ENCODE data around the gene SNX10. TPM values are rescaled to one million over a fixed set of nuclear protein-coding genes. Genes with fewer than 3 reads are reported as not detected.
"Not testable (repeated sequence)": the region's sequence is repeated elsewhere in the genome, so short reads cannot be mapped to it uniquely, and the experiment has no call there.

The SNX10 gene
- total RNA-seq, 1 experiment from 2014 or later, result 9.4 TPM

GRCh38 chr7:26250239-26250638, 41.4 kb upstream of the SNX10 start:
- Histone ChIP-seq H2AFZ (ENCODE audit: low read length) (no peak overlapping the region), H2BK5ac (ENCODE audit: insufficient read length, low read length) (no peak overlapping the region), H3K27me3 (ENCODE audit: insufficient read depth, low read length) (no peaks in the 10 kb centered on the region), H3K79me1 (ENCODE audit: insufficient read depth, low read depth, low read length, poor library complexity, severe bottlenecking) (no peaks in the 10 kb centered on the region), H3K4ac (ENCODE audit: low read depth, low read length) (no peak overlapping the region), H3K18ac (ENCODE audit: insufficient read length, low read depth, low read length) (no peak overlapping the region), H2BK12ac (ENCODE audit: insufficient read length, low read depth, low read length) (no peak overlapping the region), H4K20me1 (ENCODE audit: control insufficient read depth, insufficient read depth, insufficient read length) (no peaks in the 10 kb centered on the region), H3K23ac (ENCODE audit: insufficient read length, low read depth, low read length) (no peak overlapping the region), H3K9me3 (ENCODE audit: control insufficient read depth, low read depth, low read length) (no peaks in the 10 kb centered on the region), H3K4me2 (ENCODE audit: insufficient read depth, insufficient read length, low read length) (no peak overlapping the region), H3K14ac (ENCODE audit: insufficient read depth, low read length) (no peak overlapping the region), H4K5ac (ENCODE audit: insufficient read length, low read depth, low read length) (no peak overlapping the region), H3K23me2 (ENCODE audit: insufficient read length, low read depth, low read length, poor library complexity, severe bottlenecking) (no peaks in the 10 kb centered on the region), H4K91ac (ENCODE audit: insufficient read length, low read depth, low read length) (no peak overlapping the region), H3K79me2 (ENCODE audit: insufficient read depth, low read length) (no peaks in the 10 kb centered on the region), H4K8ac (replicated peaks; ENCODE audit: insufficient read length, low read depth, low read length) (no peak overlapping the region), H3T11ph (ENCODE audit: low read length) (no peak overlapping the region), H3K9ac (ENCODE audit: extremely low read depth, insufficient read length, low read length) (no peak overlapping the region), H3K4me1 (ENCODE audit: insufficient read depth, low read length) (no peaks in the 10 kb centered on the region), H2BK120ac (ENCODE audit: low read depth, low read length, poor library complexity, severe bottlenecking) (no peak overlapping the region), H2BK20ac (ENCODE audit: low read depth, low read length, poor library complexity, severe bottlenecking) (no peak overlapping the region), H3K56ac (ENCODE audit: insufficient read length, low read depth, low read length) (no peak overlapping the region), H3K27ac (ENCODE audit: insufficient read length, low read depth, low read length) (no peak overlapping the region), H2AK5ac (ENCODE audit: insufficient read length, low read length) (no peak overlapping the region), H2BK15ac (ENCODE audit: low read depth, low read length) (no peak overlapping the region)
- H3K27ac Mint-ChIP-seq, result no peak overlapping the region; a peak in 1 of 7 replicates
- no peaks in the 10 kb centered on the region for H3K36me3 Mint-ChIP-seq (ENCODE audit: insufficient read depth in 1 of 3, low read depth in 3 of 3)
- no CpG with 5 or more reads among the region's 12 CpGs for WGBS (ENCODE audit: extremely low coverage, insufficient read length, low lambda C conversion rate)
- DNase-seq, result no peak
- TF ChIP-seq, protein P1, sequence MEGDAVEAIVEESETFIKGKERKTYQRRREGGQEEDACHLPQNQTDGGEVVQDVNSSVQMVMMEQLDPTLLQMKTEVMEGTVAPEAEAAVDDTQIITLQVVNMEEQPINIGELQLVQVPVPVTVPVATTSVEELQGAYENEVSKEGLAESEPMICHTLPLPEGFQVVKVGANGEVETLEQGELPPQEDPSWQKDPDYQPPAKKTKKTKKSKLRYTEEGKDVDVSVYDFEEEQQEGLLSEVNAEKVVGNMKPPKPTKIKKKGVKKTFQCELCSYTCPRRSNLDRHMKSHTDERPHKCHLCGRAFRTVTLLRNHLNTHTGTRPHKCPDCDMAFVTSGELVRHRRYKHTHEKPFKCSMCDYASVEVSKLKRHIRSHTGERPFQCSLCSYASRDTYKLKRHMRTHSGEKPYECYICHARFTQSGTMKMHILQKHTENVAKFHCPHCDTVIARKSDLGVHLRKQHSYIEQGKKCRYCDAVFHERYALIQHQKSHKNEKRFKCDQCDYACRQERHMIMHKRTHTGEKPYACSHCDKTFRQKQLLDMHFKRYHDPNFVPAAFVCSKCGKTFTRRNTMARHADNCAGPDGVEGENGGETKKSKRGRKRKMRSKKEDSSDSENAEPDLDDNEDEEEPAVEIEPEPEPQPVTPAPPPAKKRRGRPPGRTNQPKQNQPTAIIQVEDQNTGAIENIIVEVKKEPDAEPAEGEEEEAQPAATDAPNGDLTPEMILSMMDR (conservative IDR thresholded peaks at IDR 0.05), result no peak
- no peak overlapping the region for H3K4me3 Mint-ChIP-seq
- no peaks in the 10 kb centered on the region for H3K27me3 Mint-ChIP-seq (ENCODE audit: low read depth)
- no peaks in the 10 kb centered on the region for H3K4me1 Mint-ChIP-seq
- no peaks in the 10 kb centered on the region for H3K9me3 Mint-ChIP-seq

- not testable (repeated sequence) for H3K56ac ChIP-seq (ENCODE audit: insufficient read length, low read depth, low read length); DNase-seq; H3K79me1 ChIP-seq (ENCODE audit: insufficient read depth, low read depth, low read length, poor library complexity, severe bottlenecking); H3K14ac ChIP-seq (ENCODE audit: insufficient read depth, low read length); H3K4me1 Mint-ChIP-seq; H3K27ac Mint-ChIP-seq; H2BK5ac ChIP-seq (ENCODE audit: insufficient read length, low read length); H2AFZ ChIP-seq (ENCODE audit: low read length); H3K23ac ChIP-seq (ENCODE audit: insufficient read length, low read depth, low read length); H4K8ac ChIP-seq (replicated peaks; ENCODE audit: insufficient read length, low read depth, low read length); H4K91ac ChIP-seq (ENCODE audit: insufficient read length, low read depth, low read length); H3K4me2 ChIP-seq (ENCODE audit: insufficient read depth, insufficient read length, low read length); H3T11ph ChIP-seq (ENCODE audit: low read length); H2BK120ac ChIP-seq (ENCODE audit: low read depth, low read length, poor library complexity, severe bottlenecking); H4K5ac ChIP-seq (ENCODE audit: insufficient read length, low read depth, low read length); H2BK15ac ChIP-seq (ENCODE audit: low read depth, low read length); H2BK12ac ChIP-seq (ENCODE audit: insufficient read length, low read depth, low read length); H3K27ac ChIP-seq (ENCODE audit: insufficient read length, low read depth, low read length); H3K4me1 ChIP-seq (ENCODE audit: insufficient read depth, low read length); H2AK5ac ChIP-seq (ENCODE audit: insufficient read length, low read length); H3K4me3 Mint-ChIP-seq; H3K9me3 ChIP-seq (ENCODE audit: control insufficient read depth, low read depth, low read length); H3K79me2 ChIP-seq (ENCODE audit: insufficient read depth, low read length); H3K18ac ChIP-seq (ENCODE audit: insufficient read length, low read depth, low read length); H3K27me3 ChIP-seq (ENCODE audit: insufficient read depth, low read length); H3K23me2 ChIP-seq (ENCODE audit: insufficient read length, low read depth, low read length, poor library complexity, severe bottlenecking); H3K4ac ChIP-seq (ENCODE audit: low read depth, low read length); H3K27me3 Mint-ChIP-seq (ENCODE audit: low read depth); H4K20me1 ChIP-seq (ENCODE audit: control insufficient read depth, insufficient read depth, insufficient read length); H3K9ac ChIP-seq (ENCODE audit: extremely low read depth, insufficient read length, low read length); H2BK20ac ChIP-seq (ENCODE audit: low read depth, low read length, poor library complexity, severe bottlenecking)
- peaks cover 17 to 35% (median 22%) of the 10 kb centered on the region in 3 experiments for H3K36me3 Mint-ChIP-seq (ENCODE audit: insufficient read depth in 1 of 3, low read depth in 3 of 3)
- no CpG with 5 or more reads among the region's 29 CpGs for WGBS (ENCODE audit: extremely low coverage, insufficient read length, low lambda C conversion rate)
- peaks cover 38 to 46% of the 10 kb centered on the region in 2 experiments for H3K9me3 Mint-ChIP-seq
Observed at GRCh38 chr7:26261866-26262265, 29.8 kb upstream of the SNX10 start.

Data from H9 (cell line).